ENCODE results near the gene PPP1R7.
"Not testable (repeated sequence)": the region's sequence is repeated elsewhere in the genome, so short reads cannot be mapped to it uniquely, and the experiment has no call there.

PPP1R7 gene

GRCh38 chr2:241149925-241150659, at the start of gene PPP1R7:
PPP1R7 (plus strand) TSS chr2:241150467; CDS start chr2:241150496, 29 bp downstream.
- in situ Hi-C loops (cut with HindIII; ENCODE audit: low sequenced_read_pairs): loop anchor here (10.0 kb wide), 1 partner anchor 305 kb away; no protein-coding TSS in a partner anchor

GRCh38 chr2:241102239-241102803, 47.9 kb upstream of the PPP1R7 start, which contains the start of gene MTERF4:
MTERF4 (minus strand) TSS chr2:241102287; CDS start chr2:241102273, 14 bp downstream.
- in situ Hi-C loops (cut with HindIII; ENCODE audit: low sequenced_read_pairs): no loop called here

- in situ Hi-C loops (cut with HindIII; ENCODE audit: low sequenced_read_pairs): no loop called here
Observed at GRCh38 chr2:241103176-241103595, 47.1 kb upstream of the PPP1R7 start.

GRCh38 chr2:241104611-241105010, 45.7 kb upstream of the PPP1R7 start:
- in situ Hi-C loops (cut with HindIII; ENCODE audit: low sequenced_read_pairs): not testable (repeated sequence)

- in situ Hi-C loops (cut with HindIII; ENCODE audit: low sequenced_read_pairs): no loop called here
Observed at GRCh38 chr2:241105641-241106040, 44.6 kb upstream of the PPP1R7 start.

- in situ Hi-C loops (cut with HindIII; ENCODE audit: low sequenced_read_pairs): no loop called here
Observed at GRCh38 chr2:241107031-241107783, 43.1 kb upstream of the PPP1R7 start.

GRCh38 chr2:241108271-241109209, 41.7 kb upstream of the PPP1R7 start:
- in situ Hi-C loops (cut with HindIII; ENCODE audit: low sequenced_read_pairs): no loop called here

GRCh38 chr2:241109210-241110088, 40.8 kb upstream of the PPP1R7 start:
- in situ Hi-C loops (cut with HindIII; ENCODE audit: low sequenced_read_pairs): no loop called here

GRCh38 chr2:241110089-241110606, 40.1 kb upstream of the PPP1R7 start:
- in situ Hi-C loops (cut with HindIII; ENCODE audit: low sequenced_read_pairs): no loop called here

- in situ Hi-C loops (cut with HindIII; ENCODE audit: low sequenced_read_pairs): no loop called here
Observed at GRCh38 chr2:241110607-241111439, 39.4 kb upstream of the PPP1R7 start.

- in situ Hi-C loops (cut with HindIII; ENCODE audit: low sequenced_read_pairs): no loop called here
Observed at GRCh38 chr2:241111440-241111805, 38.8 kb upstream of the PPP1R7 start.

GRCh38 chr2:241112046-241112445, 38.2 kb upstream of the PPP1R7 start:
- in situ Hi-C loops (cut with HindIII; ENCODE audit: low sequenced_read_pairs): no loop called here

GRCh38 chr2:241112592-241112991, 37.7 kb upstream of the PPP1R7 start:
- in situ Hi-C loops (cut with HindIII; ENCODE audit: low sequenced_read_pairs): no loop called here

GRCh38 chr2:241114836-241115235, 35.4 kb upstream of the PPP1R7 start:
- in situ Hi-C loops (cut with HindIII; ENCODE audit: low sequenced_read_pairs): no loop called here

- in situ Hi-C loops (cut with HindIII; ENCODE audit: low sequenced_read_pairs): no loop called here
Observed at GRCh38 chr2:241115361-241115760, 34.9 kb upstream of the PPP1R7 start.

GRCh38 chr2:241116606-241117560, 33.4 kb upstream of the PPP1R7 start:
- in situ Hi-C loops (cut with HindIII; ENCODE audit: low sequenced_read_pairs): no loop called here

- in situ Hi-C loops (cut with HindIII; ENCODE audit: low sequenced_read_pairs): no loop called here
Observed at GRCh38 chr2:241118737-241119505, 31.3 kb upstream of the PPP1R7 start.

Data from DLD1 (cell line).